ENCODE data around the gene MARCHF6. TPM values are rescaled to one million over a fixed set of nuclear protein-coding genes. Genes with fewer than 3 reads are reported as not detected.

Gene MARCHF6
- total RNA-seq, 1 donor from 2014 or later = 136 TPM

- TF ChIP-seq CTCF (IDR thresholded peaks at IDR 0.05) = no peak
- intact Hi-C loops (cut with DNase I) = no loop called here
These were observed 31.6 kb upstream of the MARCHF6 start for GRCh38 chr5:10321882-10322281.

GRCh38 chr5:10323588-10324488 is 29.7 kb upstream of the MARCHF6 start:
- Histone ChIP-seq H3K27ac (no peak overlapping the region), H3K4me3 (no peak overlapping the region), H3K27me3 (ENCODE audit: low read depth) (no peaks in the 10 kb centered on the region), H3K9me3 (no peaks in the 10 kb centered on the region), H3K36me3 (no peaks in the 10 kb centered on the region), H3K4me1 (peaks cover 2% of the 10 kb centered on the region)
- intact Hi-C loops (cut with DNase I) = no loop called here
- ATAC-seq (no peak), DNase-seq (no peak)
- no peak for TF ChIP-seq CTCF (IDR thresholded peaks at IDR 0.05)

More at GRCh38 chr5:10321882-10322281, 31.6 kb upstream of the MARCHF6 start:
- DNase-seq (no peak), ATAC-seq (no peak)
- H3K4me1 ChIP-seq = no peaks in the 10 kb centered on the region
- no peak overlapping the region for H3K4me3 ChIP-seq
- H3K27ac ChIP-seq = no peak overlapping the region
- H3K9me3 ChIP-seq = no peaks in the 10 kb centered on the region
- no peaks in the 10 kb centered on the region for H3K36me3 ChIP-seq
- no peaks in the 10 kb centered on the region for H3K27me3 ChIP-seq (ENCODE audit: low read depth)

- Histone ChIP-seq H3K36me3 (no peaks in the 10 kb centered on the region), H3K27me3 (ENCODE audit: low read depth) (no peaks in the 10 kb centered on the region), H3K9me3 (no peaks in the 10 kb centered on the region), H3K27ac (no peak overlapping the region), H3K4me1 (peaks cover 11% of the 10 kb centered on the region), H3K4me3 (no peak overlapping the region)
- TF ChIP-seq CTCF (IDR thresholded peaks at IDR 0.05) = no peak
- ATAC-seq (no peak), DNase-seq (no peak)
- intact Hi-C loops (cut with DNase I) = no loop called here
These were observed 28.8 kb upstream of the MARCHF6 start for GRCh38 chr5:10324518-10325370.

- no peak overlapping the region for H3K27ac ChIP-seq
- no peaks in the 10 kb centered on the region for H3K9me3 ChIP-seq
- no peak for ATAC-seq
- no peak for DNase-seq
- no peak for TF ChIP-seq CTCF (IDR thresholded peaks at IDR 0.05)
- H3K27me3 ChIP-seq (ENCODE audit: low read depth) = peaks cover 4% of the 10 kb centered on the region
- no peaks in the 10 kb centered on the region for H3K36me3 ChIP-seq
- H3K4me3 ChIP-seq = no peak overlapping the region
- peaks cover 38% of the 10 kb centered on the region for H3K4me1 ChIP-seq
- intact Hi-C loops (cut with DNase I) = no loop called here
These were observed 25.2 kb upstream of the MARCHF6 start for GRCh38 chr5:10328323-10328722.

GRCh38 chr5:10329446-10329819 is 24.1 kb upstream of the MARCHF6 start:
- Histone ChIP-seq H3K27me3 (ENCODE audit: low read depth) (peaks cover 15% of the 10 kb centered on the region), H3K9me3 (no peaks in the 10 kb centered on the region), H3K4me3 (no peak overlapping the region), H3K27ac (peak overlapping the region; percentile 31), H3K36me3 (no peaks in the 10 kb centered on the region), H3K4me1 (peaks cover 45% of the 10 kb centered on the region)
- ATAC-seq (no peak), DNase-seq (no peak)
- no peak for TF ChIP-seq CTCF (IDR thresholded peaks at IDR 0.05)
- intact Hi-C loops (cut with DNase I) = no loop called here

Measured in lower lobe of right lung (tissue), 2 donors.